HL-60 (cell line): ENCODE data around the gene CTDP1.

Experiments used
- POLR2AphosphoS5 ChIP-seq: IDR thresholded peaks from 2 replicates; pipeline ENCODE4 v1.6.1; 2012; ENCODE audit warnings: low read depth
- TF ChIP-seq, protein P1 (sequence below): IDR thresholded peaks from one replicate; pipeline ENCODE4 v1.5.1; 2011; ENCODE audit warnings: low read length, control low read depth, inconsistent platforms; ENCODE audit not compliant: insufficient read depth

DNA sequence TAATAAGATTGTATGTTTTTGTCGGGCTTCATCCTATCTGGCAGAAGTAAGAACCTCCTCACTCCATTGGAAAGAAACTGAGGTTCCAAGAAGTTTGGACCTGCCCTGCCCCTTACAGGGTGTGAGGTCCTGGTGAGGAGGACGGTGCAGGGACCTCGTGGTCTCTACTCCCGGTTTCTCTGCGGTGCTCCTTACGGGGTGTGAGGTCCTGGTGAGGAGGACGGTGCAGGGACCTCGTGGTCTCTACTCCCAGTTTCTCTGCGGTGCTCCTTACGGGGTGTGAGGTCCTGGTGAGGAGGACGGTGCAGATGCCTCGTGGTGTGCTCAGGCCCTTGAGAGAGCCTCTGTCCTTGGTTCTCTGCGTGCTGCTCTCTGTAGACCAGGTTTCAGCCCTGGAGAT is 5.2 kb downstream of the CTDP1 start:
- TF ChIP-seq POLR2AphosphoS5: no peak
- TF ChIP-seq, protein P1, sequence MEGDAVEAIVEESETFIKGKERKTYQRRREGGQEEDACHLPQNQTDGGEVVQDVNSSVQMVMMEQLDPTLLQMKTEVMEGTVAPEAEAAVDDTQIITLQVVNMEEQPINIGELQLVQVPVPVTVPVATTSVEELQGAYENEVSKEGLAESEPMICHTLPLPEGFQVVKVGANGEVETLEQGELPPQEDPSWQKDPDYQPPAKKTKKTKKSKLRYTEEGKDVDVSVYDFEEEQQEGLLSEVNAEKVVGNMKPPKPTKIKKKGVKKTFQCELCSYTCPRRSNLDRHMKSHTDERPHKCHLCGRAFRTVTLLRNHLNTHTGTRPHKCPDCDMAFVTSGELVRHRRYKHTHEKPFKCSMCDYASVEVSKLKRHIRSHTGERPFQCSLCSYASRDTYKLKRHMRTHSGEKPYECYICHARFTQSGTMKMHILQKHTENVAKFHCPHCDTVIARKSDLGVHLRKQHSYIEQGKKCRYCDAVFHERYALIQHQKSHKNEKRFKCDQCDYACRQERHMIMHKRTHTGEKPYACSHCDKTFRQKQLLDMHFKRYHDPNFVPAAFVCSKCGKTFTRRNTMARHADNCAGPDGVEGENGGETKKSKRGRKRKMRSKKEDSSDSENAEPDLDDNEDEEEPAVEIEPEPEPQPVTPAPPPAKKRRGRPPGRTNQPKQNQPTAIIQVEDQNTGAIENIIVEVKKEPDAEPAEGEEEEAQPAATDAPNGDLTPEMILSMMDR: no peak
